ENCODE measurements around the gene ADGRG3.
"Not testable (repeated sequence)": the region's sequence is repeated elsewhere in the genome, so short reads cannot be mapped to it uniquely, and the experiment has no call there.

The ADGRG3 gene

GRCh38 chr16:57725151-57725550 is 57.0 kb downstream of the ADGRG3 start:
- DNase-seq = no peak

GRCh38 chr16:57725554-57725953 is 57.4 kb downstream of the ADGRG3 start:
- no peak for DNase-seq

GRCh38 chr16:57725976-57726375 is 57.9 kb downstream of the ADGRG3 start:
- no peak for DNase-seq

- DNase-seq = no peak
These were observed 58.4 kb downstream of the ADGRG3 start for GRCh38 chr16:57726433-57726947.

- DNase-seq = no peak
These were observed 59.5 kb downstream of the ADGRG3 start for GRCh38 chr16:57727610-57728009.

- no peak for DNase-seq
These were observed 60.5 kb downstream of the ADGRG3 start for GRCh38 chr16:57728336-57729181.

- no peak for DNase-seq
These were observed 61.0 kb downstream of the ADGRG3 start for GRCh38 chr16:57729182-57729484.

- not testable (repeated sequence) for DNase-seq
These were observed 61.7 kb downstream of the ADGRG3 start for GRCh38 chr16:57729852-57730251.

GRCh38 chr16:57730771-57731730 is 62.9 kb downstream of the ADGRG3 start:
- no peak for DNase-seq

GRCh38 chr16:57732037-57732436 is 63.9 kb downstream of the ADGRG3 start:
- DNase-seq = no peak

GRCh38 chr16:57732714-57733113 is 64.6 kb downstream of the ADGRG3 start:
- DNase-seq = no peak

- DNase-seq = no peak
These were observed 66.3 kb downstream of the ADGRG3 start for GRCh38 chr16:57734308-57734924.

GRCh38 chr16:57734925-57735754 is 67.0 kb downstream of the ADGRG3 start:
- DNase-seq = peak; percentile 98 to 99

- no peak for DNase-seq
These were observed 67.8 kb downstream of the ADGRG3 start, which contains the start of gene KATNB1 for GRCh38 chr16:57735755-57736418. TSS of gene KATNB1 (plus strand) at chr16:57735770. CDS start at chr16:57737244, 1,474 bp downstream.

GRCh38 chr16:57736419-57737351 is 68.6 kb downstream of the ADGRG3 start:
- DNase-seq = peak; percentile 33 to 51

GRCh38 chr16:57738844-57739243 is 70.7 kb downstream of the ADGRG3 start:
- no peak for DNase-seq

All from NCI-H2081 (cell line).